Parathyroid adenoma (tissue), 2 donors: ENCODE results near the gene RPGRIP1.

ENCODE experiments used
- H2AFZ ChIP-seq: fragments of 300-600 bp; sonication (generic); one replicate; pipeline ENCODE4 v1.7.0; 2017; ENCODE audit warnings: antibody characterized with exemption, mild to moderate bottlenecking
- H3K27ac ChIP-seq: fragments of 300-600 bp; sonication (generic); one replicate; pipeline ENCODE4 v1.7.0; 2017
- H3K27me3 ChIP-seq: fragments of 300-600 bp; sonication (generic); one replicate; pipeline ENCODE4 v1.7.0; 2017; ENCODE audit warnings: low read length; ENCODE audit not compliant: control insufficient read depth, insufficient read depth
- H3K36me3 ChIP-seq: fragments of 300-600 bp; sonication (generic); one replicate; pipeline ENCODE4 v1.7.0; 2017; ENCODE audit warnings: low read length; ENCODE audit not compliant: control insufficient read depth, insufficient read depth
- H3K4me1 ChIP-seq: fragments of 300-600 bp; sonication (generic); one replicate; pipeline ENCODE4 v1.7.0; 2017; ENCODE audit warnings: control low read depth
- H3K4me2 ChIP-seq: fragments of 300-600 bp; sonication (generic); one replicate; pipeline ENCODE4 v1.7.0; 2017; ENCODE audit warnings: low read length
- H3K4me3 ChIP-seq: fragments of 300-600 bp; sonication (generic); one replicate; pipeline ENCODE4 v1.7.0; 2017; ENCODE audit warnings: low read depth, low read length
- H3K79me2 ChIP-seq: fragments of 300-600 bp; sonication (generic); one replicate; pipeline ENCODE4 v1.7.0; 2017; ENCODE audit warnings: control low read depth
- H3K9ac ChIP-seq: fragments of 300-600 bp; sonication (generic); one replicate; pipeline ENCODE4 v1.7.0; 2017; ENCODE audit warnings: mild to moderate bottlenecking
- H3K9me3 ChIP-seq: fragments of 300-600 bp; sonication (generic); one replicate; pipeline ENCODE4 v1.7.0; 2017; ENCODE audit warnings: low read length; ENCODE audit not compliant: control insufficient read depth
- CTCF ChIP-seq: fragments of 300-600 bp; sonication (generic); IDR thresholded peaks from one replicate; pipeline ENCODE4 v1.7.0; 2017; ENCODE audit warnings: antibody characterized with exemption, mild to moderate bottlenecking
- donor health status: primary hyperparathyroidism.

Gene RPGRIP1

GRCh38 chr14:21263284-21264024, 16.4 kb upstream of the RPGRIP1 start:
- no peak for TF ChIP-seq CTCF
- Histone ChIP-seq H3K4me1 (peaks cover 32% of the 10 kb centered on the region), H3K27ac (no peak overlapping the region)

GRCh38 chr14:21264025-21264801, 15.7 kb upstream of the RPGRIP1 start:
- Histone ChIP-seq H3K27me3 (no peaks in the 10 kb centered on the region), H3K4me3 (no peak overlapping the region), H3K79me2 (peaks cover 68% of the 10 kb centered on the region), H3K36me3 (no peaks in the 10 kb centered on the region), H3K9ac (no peak overlapping the region), H3K9me3 (no peaks in the 10 kb centered on the region), H3K27ac (no peak overlapping the region), H2AFZ (no peak overlapping the region), H3K4me1 (peaks cover 25% of the 10 kb centered on the region), H3K4me2 (peak overlapping the region; percentile 19)
- TF ChIP-seq CTCF = no peak

More at GRCh38 chr14:21263284-21264024, 16.4 kb upstream of the RPGRIP1 start:
- no peaks in the 10 kb centered on the region for H3K27me3 ChIP-seq
- H3K4me2 ChIP-seq = peak overlapping the region; percentile 19
- H3K36me3 ChIP-seq = no peaks in the 10 kb centered on the region
- no peak overlapping the region for H3K9ac ChIP-seq
- no peak overlapping the region for H3K4me3 ChIP-seq
- H3K79me2 ChIP-seq = peaks cover 68% of the 10 kb centered on the region
- no peaks in the 10 kb centered on the region for H3K9me3 ChIP-seq
- H2AFZ ChIP-seq = no peak overlapping the region

GRCh38 chr14:21267431-21267845, 12.4 kb upstream of the RPGRIP1 start:
- no peaks in the 10 kb centered on the region for H3K36me3 ChIP-seq
- H2AFZ ChIP-seq = no peak overlapping the region
- peak overlapping the region; percentile 81 for H3K4me2 ChIP-seq
- no peaks in the 10 kb centered on the region for H3K27me3 ChIP-seq
- no peak overlapping the region for H3K9ac ChIP-seq
- H3K4me1 ChIP-seq = peaks cover 22% of the 10 kb centered on the region
- no peak for TF ChIP-seq CTCF
- H3K9me3 ChIP-seq = no peaks in the 10 kb centered on the region
- H3K27ac ChIP-seq = peak overlapping the region; percentile 9
- H3K79me2 ChIP-seq = peaks cover 56% of the 10 kb centered on the region
- H3K4me3 ChIP-seq = peak overlapping the region; percentile 100

- H3K27me3 ChIP-seq = no peaks in the 10 kb centered on the region
- H3K79me2 ChIP-seq = peaks cover 54% of the 10 kb centered on the region
- peak overlapping the region; percentile 81 for H3K4me2 ChIP-seq
- peak overlapping the region; percentile 97 for H3K9ac ChIP-seq
- no peaks in the 10 kb centered on the region for H3K36me3 ChIP-seq
- peaks cover 22% of the 10 kb centered on the region for H3K4me1 ChIP-seq
- no peaks in the 10 kb centered on the region for H3K9me3 ChIP-seq
- H3K27ac ChIP-seq = peak overlapping the region; percentile 98
- TF ChIP-seq CTCF = no peak
- no peak overlapping the region for H2AFZ ChIP-seq
- H3K4me3 ChIP-seq = peak overlapping the region; percentile 100
These were observed 11.8 kb upstream of the RPGRIP1 start for GRCh38 chr14:21267886-21268616.
